ENCODE measurements around the gene USP22. TPM values are rescaled to one million over a fixed set of nuclear protein-coding genes. Genes with fewer than 3 reads are reported as not detected.
"Not testable (repeated sequence)": the region's sequence is repeated elsewhere in the genome, so short reads cannot be mapped to it uniquely, and the experiment has no call there.

The USP22 gene
- total RNA-seq, 1 experiment from 2014 or later = 210 TPM

GRCh38 chr17:21058098-21058893 is 15.5 kb upstream of the USP22 start:
- RAD21 ChIA-PET (ENCODE audit: low non-redundant PET in 1 of 2, low total read pairs in 2 of 2, uncharacterized antibody in 2 of 2, unreplicated experiment in 2 of 2) = interaction anchor here in 1 of 2 experiments (1.5 kb wide), 1 partner anchor 15 kb away, joined by 3 read pairs; no protein-coding TSS in a partner anchor
- DNase-seq (ENCODE audit: low read depth, low spot score) (no peak), ATAC-seq (no peak)
- CTCF ChIA-PET = interaction anchor here (2.3 kb wide), 1 partner anchor 15 kb away, joined by 9 read pairs; the partner anchor contains the start of gene USP22
- no peaks in the 10 kb centered on the region for H3K9me2 ChIP-seq (ENCODE audit: insufficient read depth)
- intact Hi-C loops (cut with micrococcal nuclease) = no loop called here
- H3K4me2 ChIP-seq (ENCODE audit: low read length) = no peak overlapping the region
- no peaks in the 10 kb centered on the region for H3K79me2 ChIP-seq (ENCODE audit: insufficient read depth, low read length)
- H3K9ac ChIP-seq (ENCODE audit: low read length) = no peak overlapping the region
- BruUV-seq (replicated peaks) = no TSS peak
- no peak overlapping the region for H3K4me3 ChIP-seq (replicated peaks in 1 of 2; ENCODE audit: low read depth in 1 of 2, low read length in 2 of 2)
- no peaks in the 10 kb centered on the region for H3K27me3 ChIP-seq (ENCODE audit: insufficient read depth, low read length)
- 0 out of 6 replicates have a peak, but pooled peaks of 1 of the 3 experiments have one; percentile 17 for TF ChIP-seq CTCF (IDR thresholded peaks at IDR 0.05 in 2 of 3, conservative IDR thresholded peaks at IDR 0.05 in 1 of 3; ENCODE audit: borderline replicate concordance in 1 of 3, insufficient read depth in 1 of 3, low read depth in 2 of 3, low read length in 2 of 3)
- TF ChIP-seq EZH2phosphoT487 (IDR thresholded peaks at IDR 0.05; ENCODE audit: borderline replicate concordance) = no peak
- no peaks in the 10 kb centered on the region for H3K36me3 ChIP-seq (ENCODE audit: control insufficient read depth in 1 of 2, insufficient read depth in 2 of 2, low read length in 2 of 2)
- no peak overlapping the region for H2AFZ ChIP-seq (ENCODE audit: low read depth, low read length, poor library complexity, severe bottlenecking)
- POLR2A ChIA-PET = no interaction called here
- no peaks in the 10 kb centered on the region for H4K20me1 ChIP-seq (ENCODE audit: insufficient read depth)
- H3K4me1 ChIP-seq (ENCODE audit: control insufficient read depth in 1 of 2, insufficient read depth in 2 of 2, low read length in 2 of 2) = no peaks in the 10 kb centered on the region
- no peaks in the 10 kb centered on the region for H3K9me3 ChIP-seq (ENCODE audit: control insufficient read depth in 1 of 2, insufficient read depth in 1 of 2, low read depth in 1 of 2, low read length in 2 of 2)
- H3K27ac ChIP-seq (ENCODE audit: low read depth, low read length) = no peak overlapping the region

- CTCF ChIA-PET = interaction anchor here (3.2 kb wide), 1 partner anchor 10 kb away, joined by 20 read pairs; the partner anchor contains the start of gene USP22
- H3K27ac ChIP-seq (ENCODE audit: low read depth, low read length); BruUV-seq (replicated peaks); H3K9ac ChIP-seq (ENCODE audit: low read length); H3K36me3 ChIP-seq (ENCODE audit: control insufficient read depth in 1 of 2, insufficient read depth in 2 of 2, low read length in 2 of 2); H3K4me3 ChIP-seq (replicated peaks in 1 of 2; ENCODE audit: low read depth in 1 of 2, low read length in 2 of 2); H3K9me2 ChIP-seq (ENCODE audit: insufficient read depth); H3K4me1 ChIP-seq (ENCODE audit: control insufficient read depth in 1 of 2, insufficient read depth in 2 of 2, low read length in 2 of 2); H4K20me1 ChIP-seq (ENCODE audit: insufficient read depth); H3K9me3 ChIP-seq (ENCODE audit: control insufficient read depth in 1 of 2, insufficient read depth in 1 of 2, low read depth in 1 of 2, low read length in 2 of 2); intact Hi-C loops (cut with micrococcal nuclease); RAD21 ChIA-PET (ENCODE audit: low non-redundant PET in 1 of 2, low total read pairs in 2 of 2, uncharacterized antibody in 2 of 2, unreplicated experiment in 2 of 2); DNase-seq (ENCODE audit: low read depth, low spot score); H3K27me3 ChIP-seq (ENCODE audit: insufficient read depth, low read length); ATAC-seq; H2AFZ ChIP-seq (ENCODE audit: low read depth, low read length, poor library complexity, severe bottlenecking); H3K4me2 ChIP-seq (ENCODE audit: low read length); H3K79me2 ChIP-seq (ENCODE audit: insufficient read depth, low read length): not testable (repeated sequence)
- POLR2A ChIA-PET = interaction anchor here (1.9 kb wide), 1 partner anchor 10 kb away, joined by 7 read pairs; the partner anchor contains the start of gene USP22
These were observed 10.2 kb upstream of the USP22 start for GRCh38 chr17:21053056-21053455.
